ENCODE results near the gene WAC.

WAC gene

DNA sequence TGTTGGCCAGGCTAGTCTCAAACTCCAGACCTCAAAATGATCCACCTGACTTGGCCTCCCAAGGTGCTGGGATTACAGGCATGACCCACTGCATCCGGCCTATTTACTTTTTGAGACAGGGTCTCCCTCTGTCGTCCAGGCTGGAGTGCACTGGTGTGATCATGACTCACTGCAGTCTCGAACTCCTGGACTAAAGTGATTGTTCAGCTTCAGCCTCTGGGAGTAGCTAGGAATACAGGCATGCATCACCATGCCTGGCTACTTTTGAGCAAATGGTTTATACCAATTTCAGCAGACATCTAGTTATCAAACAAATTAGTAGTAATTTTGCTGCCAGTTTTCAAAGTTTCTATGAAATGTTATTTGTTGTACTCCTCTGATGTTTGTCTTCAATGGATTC, 2.2 kb upstream of the WAC start:
- no peak for DNase-seq (ENCODE audit: low read depth)

DNA sequence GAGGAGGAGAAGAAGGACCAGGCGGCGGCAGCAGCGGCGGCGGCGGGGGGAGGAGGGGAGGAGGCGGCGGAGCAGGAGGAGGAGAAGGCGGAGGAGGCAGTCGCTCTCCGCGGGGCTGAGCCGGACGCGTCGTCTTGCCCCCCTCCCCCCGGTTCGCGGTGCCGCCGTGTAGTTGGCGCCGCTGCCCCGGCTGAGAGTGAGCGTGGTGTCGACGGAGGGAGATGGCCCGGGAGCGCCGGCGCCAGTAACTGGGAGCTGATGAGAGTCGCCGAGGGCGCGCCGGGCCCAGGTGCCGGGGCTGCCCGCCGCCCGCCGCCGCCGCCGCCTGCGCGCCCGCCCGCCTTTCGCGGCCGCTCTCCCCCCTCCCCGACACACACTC, 257 bp downstream of the WAC start:
- no peak for DNase-seq (ENCODE audit: low read depth)

DNA sequence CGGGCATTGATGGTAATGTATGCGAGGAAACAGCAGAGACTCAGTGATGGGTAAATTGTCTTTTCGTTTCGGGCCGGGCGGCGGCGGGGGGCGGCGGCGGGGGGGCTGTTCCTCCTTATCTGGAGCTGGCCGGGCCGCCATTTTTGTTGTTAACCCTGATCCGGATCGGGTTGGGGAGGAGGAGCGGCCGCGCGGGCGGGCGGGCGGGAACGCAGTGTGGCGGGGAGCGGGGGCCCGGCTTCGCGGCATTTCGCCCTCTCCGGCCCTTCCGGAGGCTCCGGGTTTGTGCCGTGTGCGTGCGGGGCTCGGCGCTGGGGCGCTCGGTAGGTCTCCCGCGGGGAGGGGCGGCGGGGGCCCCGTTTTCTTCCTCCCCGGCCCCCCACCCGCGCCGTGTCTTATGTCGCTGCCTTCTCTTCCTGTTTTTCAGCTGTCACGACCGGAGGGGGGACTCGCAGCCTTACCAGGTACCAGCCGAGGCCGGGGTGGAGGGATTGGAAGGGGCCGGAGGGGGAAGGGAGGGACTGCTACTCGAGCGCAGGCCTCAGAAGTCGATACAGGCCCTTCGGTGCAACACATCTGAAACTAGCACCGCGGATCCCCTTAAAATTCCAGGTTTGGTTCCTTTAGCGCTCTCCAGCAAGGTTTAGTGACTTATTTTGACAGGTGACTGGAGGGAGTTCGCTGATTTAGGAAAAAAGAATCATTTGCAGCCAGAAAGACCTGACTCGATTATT, 820 bp downstream of the WAC start:
- DNase-seq (ENCODE audit: low read depth), result peak; percentile 59

DNA sequence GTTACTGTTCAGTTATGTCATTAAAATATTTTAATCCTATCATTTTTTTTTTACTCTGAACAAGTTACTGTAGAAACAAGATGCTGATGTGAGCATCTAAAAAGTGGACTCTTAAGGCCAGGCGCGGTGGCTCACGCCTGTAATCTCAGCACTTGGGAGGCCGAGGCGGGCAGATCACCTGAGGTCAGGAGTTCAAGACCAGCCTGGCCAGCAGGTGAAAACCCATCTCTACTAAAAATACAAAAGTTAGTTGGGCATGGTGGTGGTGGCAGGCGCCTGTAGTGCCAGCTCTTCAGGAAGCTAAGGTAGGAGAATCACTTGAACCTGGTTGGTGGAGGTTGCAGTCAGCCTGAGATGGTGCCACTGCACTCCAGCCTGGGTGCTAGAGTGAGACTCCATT, 2.9 kb downstream of the WAC start:
- DNase-seq (ENCODE audit: low read depth), result no peak

DNA sequence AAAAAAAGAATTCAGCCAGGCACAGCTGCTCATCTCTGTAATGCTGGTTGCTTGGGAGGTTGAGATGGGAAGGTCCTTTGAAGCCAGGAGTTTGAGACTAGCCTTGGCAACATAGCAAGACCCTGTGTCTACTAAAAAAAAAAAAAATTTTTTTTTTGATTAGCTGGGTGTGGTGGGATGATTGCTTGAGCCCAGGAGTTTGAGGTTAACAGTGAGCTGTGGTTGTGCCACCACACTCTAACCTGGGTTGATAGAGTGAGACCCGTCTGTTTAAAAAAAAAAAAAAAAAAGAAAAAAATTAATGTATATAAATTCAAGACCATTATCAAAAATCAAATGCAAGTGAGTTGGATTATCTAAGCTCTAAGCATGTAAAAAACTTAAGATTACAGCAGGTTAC, 5.7 kb downstream of the WAC start:
- no peak for DNase-seq (ENCODE audit: low read depth)

DNA sequence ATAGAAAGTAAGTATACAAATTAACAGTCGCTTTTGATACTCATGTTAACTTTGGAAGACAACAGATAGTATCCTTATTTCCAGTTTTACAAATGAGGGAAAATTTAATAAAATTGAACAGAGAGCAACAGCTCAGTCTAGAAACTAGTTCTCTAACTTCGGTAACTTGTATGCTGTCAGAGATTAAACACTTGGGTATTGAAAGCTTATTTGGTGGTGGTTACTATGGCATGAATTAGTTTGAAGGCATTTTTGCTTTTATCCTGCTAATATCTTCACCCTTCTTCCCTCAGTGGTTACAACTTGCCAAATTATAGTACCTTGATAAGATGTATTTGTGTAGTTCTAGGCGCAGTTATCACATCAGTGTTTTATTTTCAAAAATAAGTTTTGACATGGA, 7.2 kb downstream of the WAC start:
- DNase-seq (ENCODE audit: low read depth), result no peak

DNA sequence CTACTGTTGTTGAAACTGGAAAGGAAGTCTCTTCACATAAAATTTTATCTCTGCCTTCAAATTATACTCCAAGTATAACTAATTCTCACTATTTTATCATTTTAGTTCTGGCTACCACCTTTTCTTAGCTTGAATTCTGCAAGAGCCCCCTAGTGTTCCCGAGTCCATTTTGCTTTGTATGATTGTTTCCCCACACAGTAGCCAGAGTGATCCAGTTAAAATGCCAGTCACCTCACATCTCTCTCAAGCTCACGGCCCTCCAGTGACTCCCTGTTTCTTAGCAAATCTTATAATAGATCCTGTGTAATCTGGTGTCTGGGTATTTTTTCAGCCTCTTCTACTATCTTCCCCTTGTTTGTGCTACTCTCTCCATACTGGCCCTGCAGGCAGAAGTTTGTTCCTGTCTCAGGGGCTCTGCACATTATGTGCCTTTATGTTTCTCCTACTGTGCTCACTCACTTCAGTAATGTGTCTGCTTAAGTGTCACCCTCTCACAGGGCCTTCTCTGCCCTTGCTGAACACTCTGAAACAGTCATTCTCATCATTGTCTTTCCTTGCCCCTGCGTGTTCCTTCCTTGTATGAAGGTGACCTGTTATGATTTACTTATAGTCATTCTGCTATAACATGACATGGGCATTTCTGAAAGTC, 8.9 kb downstream of the WAC start:
- no peak for DNase-seq (ENCODE audit: low read depth)

DNA sequence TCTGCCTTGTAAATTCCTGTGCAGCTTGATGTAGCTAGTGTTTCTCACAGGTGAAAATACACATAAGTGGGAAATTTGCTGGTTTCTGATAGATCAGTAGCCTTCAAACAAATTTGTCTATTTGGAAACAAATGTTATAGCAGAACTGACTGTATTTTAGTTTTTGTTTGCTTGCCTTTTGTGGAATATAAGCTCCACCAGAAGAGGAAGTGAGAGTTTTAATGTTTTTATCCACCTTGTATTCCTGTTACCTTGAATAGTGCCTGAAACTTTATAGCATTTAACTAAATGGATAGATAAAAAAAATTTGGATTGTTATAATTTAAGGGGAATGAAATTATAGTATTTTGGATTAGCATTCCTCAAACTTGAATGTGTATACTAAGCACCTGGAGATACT, 9.8 kb downstream of the WAC start:
- no peak for DNase-seq (ENCODE audit: low read depth)

DNA sequence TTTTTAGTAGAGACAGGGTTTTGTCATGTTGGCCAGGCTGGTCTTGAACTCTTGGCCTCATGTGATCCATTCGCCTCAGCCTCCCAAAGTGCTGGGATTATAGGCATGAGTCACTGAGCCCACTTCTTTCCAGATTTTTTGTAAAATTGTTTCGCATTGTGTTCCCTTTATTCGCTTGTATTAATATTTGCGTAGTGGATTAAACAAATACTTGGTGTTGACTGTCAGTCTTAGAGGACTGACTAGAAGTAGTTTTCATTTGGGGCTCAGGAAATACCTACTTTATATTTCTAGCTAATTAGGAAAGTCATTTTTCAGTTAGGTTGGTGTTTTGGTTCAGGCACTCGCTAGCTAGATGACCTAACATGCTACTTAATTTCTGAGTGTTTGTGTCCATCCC, 11.1 kb downstream of the WAC start:
- no peak for DNase-seq (ENCODE audit: low read depth)

DNA sequence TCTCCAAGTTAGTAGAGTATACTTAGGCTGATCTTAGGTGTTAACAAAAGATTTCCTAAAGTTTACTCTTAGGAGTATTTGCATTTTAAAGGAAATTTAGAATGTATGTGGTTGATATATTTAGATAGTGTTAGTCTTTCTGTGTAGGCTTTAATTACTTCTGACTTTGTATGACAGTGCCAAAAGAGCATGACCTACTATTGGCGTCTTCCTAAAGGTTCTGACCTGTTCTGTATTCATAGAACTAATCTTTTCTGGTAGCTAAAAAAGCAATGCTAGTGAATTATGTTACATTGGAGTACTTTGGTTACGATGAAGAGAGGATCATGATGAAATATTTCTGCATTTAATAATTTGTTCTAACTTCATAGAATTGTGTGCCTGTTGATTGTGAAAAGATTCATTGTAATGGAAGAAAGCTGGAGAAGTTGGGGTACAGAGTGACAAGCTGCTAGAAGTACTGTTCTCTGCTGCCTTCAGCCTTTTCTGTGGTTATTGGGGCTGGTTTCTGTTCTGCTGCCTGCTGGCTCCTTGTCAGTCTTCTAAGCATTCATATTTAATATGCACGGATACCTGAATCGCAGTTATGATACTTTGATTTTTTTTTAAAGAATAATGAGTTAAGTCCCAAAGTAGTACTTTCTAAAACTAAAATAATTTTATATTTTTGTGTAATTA, 13.2 kb downstream of the WAC start:
- no peak for DNase-seq (ENCODE audit: low read depth)

DNA sequence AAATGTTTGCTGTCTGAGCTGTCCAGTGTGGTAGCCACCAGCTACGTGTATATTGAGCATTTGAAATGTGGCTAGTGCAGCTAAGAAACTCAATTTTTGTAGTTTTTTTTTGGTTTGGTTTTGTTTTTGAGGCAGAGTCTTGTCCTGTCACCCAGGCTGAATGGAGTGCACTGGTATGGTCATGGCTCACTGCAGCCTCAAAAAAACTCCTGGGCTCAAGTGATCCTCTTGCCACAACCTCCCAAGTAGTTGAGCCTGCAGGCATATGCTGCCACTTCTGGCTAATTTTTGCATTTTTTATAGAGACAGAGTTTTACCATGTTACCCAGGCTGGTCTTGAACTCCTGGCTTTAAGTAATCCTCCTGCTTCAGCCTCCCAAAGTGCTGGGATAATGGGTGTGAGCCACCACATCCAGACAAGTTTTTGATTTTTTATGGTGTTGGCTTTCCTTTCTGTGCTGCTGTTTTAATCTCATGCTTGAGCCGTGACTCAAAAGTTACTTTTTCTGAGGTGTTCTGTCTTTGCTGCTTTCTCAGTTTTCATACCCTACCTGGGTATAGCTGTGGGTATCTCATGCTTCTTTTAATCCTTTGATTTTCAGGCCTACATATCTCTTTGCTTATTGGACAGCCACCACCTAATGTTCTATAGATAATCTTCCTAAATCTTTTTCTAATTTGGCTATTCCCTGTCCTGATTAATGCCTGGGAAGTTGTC, 16.0 kb downstream of the WAC start:
- no peak for DNase-seq (ENCODE audit: low read depth)

DNA sequence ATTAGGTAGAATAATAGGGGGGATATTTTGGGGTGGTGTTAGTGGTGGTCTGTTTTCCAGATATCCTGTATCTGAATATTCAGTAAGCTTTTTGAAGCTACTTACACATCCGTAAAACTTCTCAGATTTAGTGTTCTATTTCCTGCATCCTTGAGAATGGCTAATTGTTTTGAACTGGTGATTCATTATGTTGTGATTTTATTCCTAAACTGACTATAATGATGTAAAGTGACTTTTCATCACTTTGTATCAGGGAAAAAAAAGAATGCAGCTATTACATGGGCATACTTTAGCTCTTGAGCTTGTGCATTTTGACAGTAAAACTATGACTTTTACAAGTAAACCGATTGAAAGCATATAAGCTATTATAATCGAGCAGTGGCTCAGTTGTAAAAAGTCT, 18.2 kb downstream of the WAC start:
- no peak for DNase-seq (ENCODE audit: low read depth)

DNA sequence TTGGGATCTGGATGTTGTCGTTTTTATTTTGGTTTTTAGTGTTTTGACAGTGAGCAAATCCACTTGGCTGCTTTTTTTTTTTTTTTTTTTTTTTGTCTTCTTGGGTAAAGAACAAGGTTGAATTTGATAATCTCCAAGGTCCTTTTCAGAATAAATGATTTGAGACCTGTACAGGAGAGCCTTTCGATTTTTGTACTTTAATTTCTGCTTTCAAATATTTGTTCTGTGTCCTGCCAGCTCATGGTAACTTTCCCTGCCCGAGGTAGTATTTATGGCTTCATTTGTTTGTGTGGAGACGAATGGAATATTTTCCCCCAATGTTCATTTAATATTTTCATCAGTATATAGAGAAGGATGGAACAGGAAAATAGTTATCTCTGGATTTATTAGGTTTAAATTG, 19.9 kb downstream of the WAC start:
- DNase-seq (ENCODE audit: low read depth), result no peak

DNA sequence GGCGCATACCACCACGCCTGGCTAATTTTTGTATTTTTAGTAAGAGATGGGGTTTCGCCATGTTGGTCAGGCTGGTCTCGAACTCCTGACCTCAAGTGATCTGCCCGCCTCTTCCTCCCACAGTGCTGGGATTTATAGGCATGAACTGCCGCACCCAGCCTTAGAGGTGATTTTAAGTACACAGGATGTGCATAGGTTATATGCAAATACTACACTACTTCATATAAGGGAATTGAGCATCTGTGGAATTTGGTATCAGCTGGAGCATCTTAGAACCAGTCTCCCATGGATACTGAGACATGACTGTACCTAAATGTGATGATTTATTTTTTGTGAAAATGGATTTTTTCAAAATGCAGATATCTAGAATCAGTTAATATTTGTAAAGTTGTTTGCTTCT, 21.1 kb downstream of the WAC start:
- DNase-seq (ENCODE audit: low read depth), result no peak

DNA sequence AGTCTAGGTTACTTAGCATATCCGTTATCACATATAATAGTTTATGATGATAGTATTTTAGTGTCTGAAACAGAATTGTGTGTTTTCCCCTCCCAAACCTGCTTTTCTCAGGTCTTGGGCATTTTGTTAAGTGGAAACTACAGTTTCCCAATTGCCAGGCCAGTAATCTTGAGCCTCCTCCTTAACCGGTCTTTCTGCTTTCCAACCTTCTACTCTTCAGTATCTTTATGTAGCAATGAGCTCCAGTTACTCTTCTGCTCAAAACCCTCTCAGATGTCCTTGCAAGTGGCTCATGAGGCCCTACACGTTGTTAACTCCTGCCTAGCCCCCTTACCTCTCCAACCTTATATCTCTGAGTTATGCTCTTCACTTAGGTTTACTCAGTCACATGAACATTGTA, 22.0 kb downstream of the WAC start:
- DNase-seq (ENCODE audit: low read depth), result no peak

DNA sequence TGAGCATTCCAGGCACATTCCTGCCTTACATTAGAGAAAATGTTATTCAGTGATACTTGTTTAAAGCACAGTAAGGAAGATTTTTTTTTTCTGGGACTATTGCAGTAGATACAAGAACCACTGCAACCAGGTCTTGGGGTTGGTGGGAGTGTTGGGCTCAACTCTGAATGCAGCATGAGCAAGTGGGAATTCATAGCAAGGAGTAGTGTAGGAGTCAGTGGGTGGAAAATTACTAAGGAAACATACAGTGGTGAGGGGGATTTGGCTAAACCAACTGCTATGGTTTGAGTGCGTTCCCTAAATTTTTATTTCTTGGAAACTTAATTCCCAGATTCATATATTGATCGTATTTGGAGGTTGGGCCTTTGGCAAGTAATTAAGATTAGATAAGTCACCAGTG, 22.4 kb downstream of the WAC start:
- DNase-seq (ENCODE audit: low read depth), result no peak

DNA sequence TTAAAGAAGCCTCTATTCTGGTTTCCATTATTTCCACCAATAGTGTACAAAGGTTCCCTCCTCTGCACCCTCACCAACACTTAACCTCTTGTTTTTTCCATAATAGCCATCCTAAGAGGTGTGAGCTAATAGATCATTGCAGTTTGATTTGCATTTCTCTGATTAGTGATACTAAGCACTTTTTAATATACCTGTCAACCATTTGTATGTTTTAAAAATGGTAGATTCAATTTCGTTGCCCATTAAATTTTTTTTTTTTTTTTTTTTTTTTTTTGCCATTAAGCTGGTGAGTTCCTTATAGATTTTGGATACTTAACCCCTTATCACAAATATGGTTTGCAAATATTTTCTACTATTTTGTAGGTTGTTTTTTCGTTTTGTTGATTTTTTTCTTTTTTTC, 23.2 kb downstream of the WAC start:
- DNase-seq (ENCODE audit: low read depth), result no peak

DNA sequence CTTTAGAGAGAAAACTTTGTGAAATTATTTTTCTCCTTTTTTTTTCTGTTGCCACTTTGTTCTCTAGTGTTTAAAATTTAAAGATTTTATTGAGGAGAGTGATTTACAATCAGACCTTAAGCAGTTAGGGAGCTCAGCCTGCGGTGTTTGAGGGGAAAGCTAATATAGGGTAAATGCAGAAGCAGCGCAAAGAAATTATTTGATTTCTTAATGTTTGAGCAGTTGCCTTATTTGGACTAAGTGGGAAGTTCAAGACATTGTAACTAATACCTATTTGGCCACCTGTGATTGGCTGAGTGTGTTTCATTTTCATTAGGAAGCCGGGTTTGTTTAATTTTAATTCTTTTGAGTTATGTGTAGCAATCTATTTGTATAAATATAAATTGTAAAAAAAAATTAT, 25.3 kb downstream of the WAC start:
- DNase-seq (ENCODE audit: low read depth), result no peak

DNA sequence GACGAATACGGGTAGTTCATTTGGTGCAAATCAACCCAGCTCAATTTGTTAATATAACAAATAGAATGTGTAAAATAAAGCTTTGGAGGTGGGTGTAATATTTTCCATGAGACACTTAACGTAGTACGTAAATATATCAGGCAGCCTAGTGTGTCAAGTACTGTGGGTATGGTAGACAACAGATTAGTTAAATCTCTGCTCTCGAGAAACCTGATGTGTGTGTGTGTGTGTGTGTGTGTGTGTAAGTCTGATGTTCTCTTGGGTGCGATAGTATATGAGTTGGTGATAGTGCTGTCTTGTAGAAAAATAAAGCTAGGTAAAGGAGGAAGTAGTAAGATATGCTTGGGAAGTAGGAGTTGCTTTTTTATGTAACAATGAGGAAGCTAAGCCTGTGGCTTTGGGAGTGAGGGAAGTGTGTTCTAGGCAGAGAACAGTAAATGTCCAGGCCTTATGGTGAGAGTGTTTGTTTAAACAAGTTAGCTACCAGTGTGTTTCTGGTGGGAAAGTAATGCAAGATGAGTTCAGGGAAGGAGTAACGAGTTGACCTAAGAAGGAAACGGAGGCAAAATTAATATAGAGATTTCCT, 26.1 kb downstream of the WAC start:
- DNase-seq (ENCODE audit: low read depth), result no peak

DNA sequence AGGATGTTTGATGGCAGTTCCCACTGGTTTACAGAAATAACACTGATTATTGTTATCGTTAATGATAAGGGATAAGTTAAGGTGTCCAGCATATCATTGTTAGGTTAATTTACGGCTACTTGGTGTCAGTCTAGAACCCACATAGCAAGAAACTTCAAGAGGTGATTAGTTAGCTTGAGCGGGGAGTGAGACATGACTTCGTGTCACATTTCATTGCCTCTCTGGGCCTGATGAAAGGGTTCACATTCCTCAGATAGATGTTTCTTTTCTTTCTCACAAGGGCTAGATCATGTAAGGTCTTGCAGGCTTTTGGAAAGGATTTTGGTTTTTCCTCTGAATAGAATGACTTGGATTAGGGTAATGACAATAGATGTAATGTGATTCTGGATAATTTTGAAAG, 26.7 kb downstream of the WAC start:
- DNase-seq (ENCODE audit: low read depth), result no peak

DNA sequence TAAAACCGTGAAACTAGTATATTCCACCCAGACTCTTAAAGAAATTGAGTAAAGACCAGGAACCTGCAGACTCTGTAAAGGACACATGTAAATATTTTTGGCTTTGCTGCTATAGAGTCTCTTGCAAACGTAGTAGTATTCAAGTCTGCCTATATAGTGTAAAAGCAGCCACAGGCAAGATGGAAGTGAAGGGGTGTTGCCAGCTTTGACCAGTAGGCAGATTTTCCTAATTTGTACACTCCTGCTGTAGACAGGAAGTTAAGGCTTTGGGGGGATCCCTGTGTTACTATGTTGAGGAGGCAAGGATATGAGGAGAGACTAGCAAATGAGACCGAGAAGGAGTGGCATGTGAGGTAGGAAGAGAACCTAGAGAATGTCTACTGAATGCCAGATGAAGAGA, 27.7 kb downstream of the WAC start:
- no peak for DNase-seq (ENCODE audit: low read depth)

DNA sequence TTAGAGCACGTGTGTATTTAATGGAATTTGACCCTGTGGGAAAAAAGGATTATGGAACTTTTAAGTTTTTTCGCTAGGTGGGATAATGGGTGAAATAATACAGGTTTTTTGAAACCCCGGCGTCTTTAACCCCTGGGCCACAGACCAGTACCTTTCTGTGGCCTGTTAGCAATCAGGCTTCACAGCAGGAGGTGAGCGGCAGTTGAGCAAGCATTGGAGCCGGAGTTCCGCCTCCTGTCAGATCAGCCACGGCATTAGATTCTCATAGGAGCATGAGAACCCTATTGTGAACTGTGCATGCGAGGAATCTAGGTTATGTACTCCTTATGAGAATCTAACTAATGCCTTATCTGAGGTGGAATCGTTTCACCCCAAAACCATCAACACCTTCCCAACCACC, 28.6 kb downstream of the WAC start:
- DNase-seq (ENCODE audit: low read depth), result no peak

DNA sequence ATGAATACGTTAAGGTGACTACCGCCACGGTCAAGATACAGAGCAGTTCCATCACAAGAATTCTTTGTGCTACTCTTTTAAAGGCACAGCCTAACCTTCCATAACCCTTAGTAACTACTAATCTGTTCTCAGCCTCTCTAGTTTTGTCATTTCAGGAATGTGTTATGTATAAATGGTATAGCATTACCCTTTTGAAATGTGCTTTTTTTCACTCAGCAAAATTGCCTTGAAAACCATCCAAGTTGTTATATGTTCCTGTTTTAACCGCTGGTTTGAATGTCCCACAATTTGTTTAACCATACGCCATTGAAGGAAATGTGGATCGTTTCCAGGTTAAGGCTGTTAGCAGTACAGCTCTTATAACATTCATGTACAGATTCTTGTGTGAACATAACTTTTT, 32.0 kb downstream of the WAC start:
- no peak for DNase-seq (ENCODE audit: low read depth)
